ENCODE data around the gene CCDC158. TPM values are rescaled to one million over a fixed set of nuclear protein-coding genes. Genes with fewer than 3 reads are reported as not detected.

The CCDC158 gene
- total and polyA plus RNA-seq, 2 of the 4 experiments (the other 2 are of a cell fraction), result not detected

DNA sequence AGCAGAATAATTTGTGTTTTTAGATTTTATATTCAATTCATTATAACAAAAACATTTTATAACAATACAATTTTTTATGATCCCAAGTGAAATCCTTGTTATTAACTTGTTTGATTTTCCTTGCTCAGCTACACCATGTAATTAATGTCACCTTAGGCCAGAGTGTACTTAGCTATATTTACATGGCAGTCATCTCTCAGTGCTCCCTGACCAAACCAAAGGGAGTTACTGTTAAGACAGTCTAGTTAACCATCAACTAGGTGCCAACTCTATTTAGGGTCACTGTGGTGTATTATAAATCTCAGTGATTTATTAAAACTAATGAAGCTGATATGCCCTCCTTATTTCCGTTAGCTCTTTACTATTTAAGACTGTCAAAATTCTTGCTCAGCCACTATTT, 44.4 kb downstream of the CCDC158 start:
- Histone ChIP-seq H2AK5ac (ENCODE audit: low read depth, low read length) (no peak overlapping the region), H3K14ac (replicated peaks; ENCODE audit: low read depth, low read length) (no peak overlapping the region), H3K79me1 (ENCODE audit: low read depth in 1 of 2, low read length in 2 of 2) (no peaks in the 10 kb centered on the region), H3K23ac (ENCODE audit: low read depth, low read length) (no peak overlapping the region), H2AK9ac (replicated peaks; ENCODE audit: low read depth, low read length, poor library complexity) (no peak overlapping the region), H3K4ac (ENCODE audit: low read depth, low read length) (no peak overlapping the region), H2BK15ac (ENCODE audit: low read depth, low read length) (no peak overlapping the region), H4K5ac (ENCODE audit: low read depth, low read length) (no peak overlapping the region), H4K91ac (ENCODE audit: insufficient read depth, low read depth, low read length) (no peak overlapping the region), H3K27ac (ENCODE audit: insufficient read depth, low read length) (no peak overlapping the region), H2BK5ac (ENCODE audit: low read depth, low read length, poor library complexity, severe bottlenecking) (no peak overlapping the region), H3K9me3 (ENCODE audit: control insufficient read depth, insufficient read depth, low read length) (peaks cover 6% of the 10 kb centered on the region), H3K4me1 (ENCODE audit: control insufficient read depth, insufficient read depth, low read length) (no peaks in the 10 kb centered on the region), H2AFZ (replicated peaks; ENCODE audit: low read length, poor library complexity) (no peak overlapping the region), H3K56ac (ENCODE audit: extremely low read depth, insufficient read depth, low read length) (no peak overlapping the region), H3K27me3 (ENCODE audit: control insufficient read depth, insufficient read depth, low read length) (peaks cover 8% of the 10 kb centered on the region), H4K8ac (ENCODE audit: low read depth in 2 of 2, low read length in 2 of 2) (no peak overlapping the region), H3K9ac (ENCODE audit: low read depth, low read length) (no peak overlapping the region), H3K9me1 (ENCODE audit: insufficient read depth, low read length) (no peaks in the 10 kb centered on the region), H3K4me3 (ENCODE audit: insufficient read depth, low read depth, low read length) (no peak overlapping the region), H2BK120ac (ENCODE audit: low read depth, low read length) (no peak overlapping the region), H3K4me2 (ENCODE audit: low read depth, low read length) (no peak overlapping the region), H3K36me3 (ENCODE audit: control insufficient read depth, insufficient read depth, low read length) (no peaks in the 10 kb centered on the region), H4K20me1 (ENCODE audit: insufficient read depth, low read length) (no peaks in the 10 kb centered on the region), H3K18ac (ENCODE audit: low read depth, low read length) (no peak overlapping the region), H2BK20ac (ENCODE audit: low read depth, low read length) (no peak overlapping the region)
- ChIA-PET POLR2A (ENCODE audit: unreplicated experiment) (no interaction called here), CTCF (interaction anchor here (2.0 kb wide), 1 partner anchor 195 kb away, joined by 6 read pairs; no protein-coding TSS in a partner anchor)
- in situ Hi-C loops (cut with MboI; ENCODE audit: low sequenced_read_pairs), result loop anchor here (10.0 kb wide), 1 partner anchor 192 kb away; no protein-coding TSS in a partner anchor
- intact Hi-C loops (cut with micrococcal nuclease), result no loop called here
- BruUV-seq (replicated peaks), result no TSS peak
- WGBS, 2 experiments (ENCODE audit: extremely low coverage in 2 of 2, insufficient read length in 1 of 2), result no CpG with 5 or more reads among the region's 1 CpG
- TF ChIP-seq RAD21 (IDR thresholded peaks at IDR 0.05; ENCODE audit: low read length), result no peak
- TF ChIP-seq, protein P1, sequence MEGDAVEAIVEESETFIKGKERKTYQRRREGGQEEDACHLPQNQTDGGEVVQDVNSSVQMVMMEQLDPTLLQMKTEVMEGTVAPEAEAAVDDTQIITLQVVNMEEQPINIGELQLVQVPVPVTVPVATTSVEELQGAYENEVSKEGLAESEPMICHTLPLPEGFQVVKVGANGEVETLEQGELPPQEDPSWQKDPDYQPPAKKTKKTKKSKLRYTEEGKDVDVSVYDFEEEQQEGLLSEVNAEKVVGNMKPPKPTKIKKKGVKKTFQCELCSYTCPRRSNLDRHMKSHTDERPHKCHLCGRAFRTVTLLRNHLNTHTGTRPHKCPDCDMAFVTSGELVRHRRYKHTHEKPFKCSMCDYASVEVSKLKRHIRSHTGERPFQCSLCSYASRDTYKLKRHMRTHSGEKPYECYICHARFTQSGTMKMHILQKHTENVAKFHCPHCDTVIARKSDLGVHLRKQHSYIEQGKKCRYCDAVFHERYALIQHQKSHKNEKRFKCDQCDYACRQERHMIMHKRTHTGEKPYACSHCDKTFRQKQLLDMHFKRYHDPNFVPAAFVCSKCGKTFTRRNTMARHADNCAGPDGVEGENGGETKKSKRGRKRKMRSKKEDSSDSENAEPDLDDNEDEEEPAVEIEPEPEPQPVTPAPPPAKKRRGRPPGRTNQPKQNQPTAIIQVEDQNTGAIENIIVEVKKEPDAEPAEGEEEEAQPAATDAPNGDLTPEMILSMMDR (conservative IDR thresholded peaks at IDR 0.05; ENCODE audit: low read depth, low read length), result no peak
- ATAC-seq (ENCODE audit: low read depth) (no peak), DNase-seq (no peak)
- dilution Hi-C loops (cut with HindIII; ENCODE audit: low sequenced_read_pairs, unreplicated experiment), result no loop called here
